ENCODE results near the gene TRAK2. TPM values are rescaled to one million over a fixed set of nuclear protein-coding genes. Genes with fewer than 3 reads are reported as not detected.

The TRAK2 gene
- total and polyA plus RNA-seq, 2 experiments from 2014 or later = 6.7 to 17.0 TPM

- TF ChIP-seq, protein P1, sequence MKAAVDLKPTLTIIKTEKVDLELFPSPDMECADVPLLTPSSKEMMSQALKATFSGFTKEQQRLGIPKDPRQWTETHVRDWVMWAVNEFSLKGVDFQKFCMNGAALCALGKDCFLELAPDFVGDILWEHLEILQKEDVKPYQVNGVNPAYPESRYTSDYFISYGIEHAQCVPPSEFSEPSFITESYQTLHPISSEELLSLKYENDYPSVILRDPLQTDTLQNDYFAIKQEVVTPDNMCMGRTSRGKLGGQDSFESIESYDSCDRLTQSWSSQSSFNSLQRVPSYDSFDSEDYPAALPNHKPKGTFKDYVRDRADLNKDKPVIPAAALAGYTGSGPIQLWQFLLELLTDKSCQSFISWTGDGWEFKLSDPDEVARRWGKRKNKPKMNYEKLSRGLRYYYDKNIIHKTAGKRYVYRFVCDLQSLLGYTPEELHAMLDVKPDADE (IDR thresholded peaks at IDR 0.05) = no peak
- TF ChIP-seq ZNF331 (CRISPR knock-in tag; IDR thresholded peaks at IDR 0.05; ENCODE audit: low read depth) (no peak), EZH2phosphoT487 (IDR thresholded peaks at IDR 0.05; ENCODE audit: unreplicated experiment) (no peak), NANOG (IDR thresholded peaks at IDR 0.05; ENCODE audit: borderline replicate concordance) (no peak), POLR2AphosphoS5 (IDR thresholded peaks at IDR 0.05; ENCODE audit: low read depth) (no peak), JUNB (IDR thresholded peaks at IDR 0.05; ENCODE audit: unreplicated experiment) (no peak), STAT1 (IDR thresholded peaks at IDR 0.05; ENCODE audit: unreplicated experiment) (no peak), REST (IDR thresholded peaks at IDR 0.05; ENCODE audit: unreplicated experiment) (no peak), CTCF (conservative IDR thresholded peaks at IDR 0.05; ENCODE audit: low read depth in 2 of 2) (no peak)
Observed at GRCh38 chr2:201413143-201413542, 38.1 kb downstream of the TRAK2 start (continued).

GRCh38 chr2:201411421-201411820, 39.8 kb downstream of the TRAK2 start:
- Mint-ChIP-seq H3K27me3 (ENCODE audit: insufficient read depth, low read depth, poor library complexity) (no peaks in the 10 kb centered on the region), H3K27ac (no peak overlapping the region), H3K4me3 (no peak overlapping the region), H3K4me1 (no peaks in the 10 kb centered on the region), H3K36me3 (ENCODE audit: low read depth) (no peaks in the 10 kb centered on the region), H3K9me3 (no peaks in the 10 kb centered on the region)
- H3K4me3 ChIP-seq = no peak overlapping the region
- peaks cover 16% of the 10 kb centered on the region for H3K4me1 ChIP-seq (ENCODE audit: insufficient read depth)
- H2AFZ ChIP-seq = no peak overlapping the region
- no peaks in the 10 kb centered on the region for H3K9me2 ChIP-seq (ENCODE audit: insufficient read depth)
- H3K79me2 ChIP-seq (replicated peaks; ENCODE audit: insufficient read depth) = 0 out of 2 replicates have a peak, but pooled peaks cover 5% of the 10 kb centered on the region
- no peaks in the 10 kb centered on the region for H3K36me3 ChIP-seq (ENCODE audit: insufficient read depth)
- H3K4me2 ChIP-seq = no peak overlapping the region
- no peaks in the 10 kb centered on the region for H4K20me1 ChIP-seq (replicated peaks; ENCODE audit: insufficient read depth)
- H3F3A ChIP-seq (replicated peaks; ENCODE audit: low read depth) = no peaks in the 10 kb centered on the region
- ATAC-seq = no peak
- DNase-seq (ENCODE audit: low spot score) = no peak
- no peaks in the 10 kb centered on the region for H3K27me3 ChIP-seq (ENCODE audit: insufficient read depth)
- no peak overlapping the region for H3K27ac ChIP-seq (ENCODE audit: low read depth)
- TF ChIP-seq CTCF (conservative IDR thresholded peaks at IDR 0.05; ENCODE audit: low read depth in 2 of 2) (no peak), REST (IDR thresholded peaks at IDR 0.05; ENCODE audit: unreplicated experiment) (no peak), CREB1 (CRISPR knock-in tag; IDR thresholded peaks at IDR 0.05; ENCODE audit: low read depth) (no peak), NANOG (IDR thresholded peaks at IDR 0.05; ENCODE audit: borderline replicate concordance) (no peak), EZH2 (IDR thresholded peaks at IDR 0.05; ENCODE audit: low read depth, unreplicated experiment) (no peak), STAT1 (IDR thresholded peaks at IDR 0.05; ENCODE audit: unreplicated experiment) (no peak), ZNF114 (CRISPR knock-in tag; IDR thresholded peaks at IDR 0.05) (no peak), POLR2AphosphoS5 (IDR thresholded peaks at IDR 0.05; ENCODE audit: low read depth) (no peak)
- TF ChIP-seq, protein P1 (IDR thresholded peaks at IDR 0.05) = no peak

All from GM23338 (cell line).